GM10266 (cell line): ENCODE data around the gene CCDC149.

Experiments
- DNase-seq: peaks from one replicate; pipeline ENCODE4 v3.0.0; 2012; ENCODE audit errors: extremely low spot score
- TF ChIP-seq, protein P1 (sequence below): IDR thresholded peaks from 2 replicates; pipeline ENCODE4 v1.5.1; 2012; ENCODE audit warnings: mild to moderate bottlenecking, low read depth; ENCODE audit not compliant: control insufficient read depth, insufficient read depth; ENCODE audit errors: missing control alignments

The CCDC149 gene

DNA sequence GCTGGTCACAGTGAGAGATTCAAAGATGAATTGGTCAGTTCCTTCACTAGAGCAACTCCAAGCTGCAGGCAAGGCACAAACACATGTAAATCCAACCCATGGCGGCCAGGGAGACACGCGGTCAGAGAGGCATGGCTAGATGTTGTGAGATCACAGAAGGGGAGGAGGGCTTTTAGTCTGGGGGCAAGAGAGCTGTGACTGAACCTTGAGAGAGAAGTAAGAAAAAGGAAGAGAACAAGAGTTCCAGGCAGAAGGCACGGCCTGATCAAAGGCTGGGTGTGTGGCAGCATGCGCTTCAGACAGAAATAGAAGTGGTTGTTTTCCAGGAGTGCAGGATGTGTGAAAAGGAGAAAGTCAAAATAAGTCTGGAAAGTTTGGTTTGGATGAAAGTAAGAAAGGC lies 15.9 kb downstream of the CCDC149 start:
- no peak for DNase-seq
- TF ChIP-seq, protein P1, sequence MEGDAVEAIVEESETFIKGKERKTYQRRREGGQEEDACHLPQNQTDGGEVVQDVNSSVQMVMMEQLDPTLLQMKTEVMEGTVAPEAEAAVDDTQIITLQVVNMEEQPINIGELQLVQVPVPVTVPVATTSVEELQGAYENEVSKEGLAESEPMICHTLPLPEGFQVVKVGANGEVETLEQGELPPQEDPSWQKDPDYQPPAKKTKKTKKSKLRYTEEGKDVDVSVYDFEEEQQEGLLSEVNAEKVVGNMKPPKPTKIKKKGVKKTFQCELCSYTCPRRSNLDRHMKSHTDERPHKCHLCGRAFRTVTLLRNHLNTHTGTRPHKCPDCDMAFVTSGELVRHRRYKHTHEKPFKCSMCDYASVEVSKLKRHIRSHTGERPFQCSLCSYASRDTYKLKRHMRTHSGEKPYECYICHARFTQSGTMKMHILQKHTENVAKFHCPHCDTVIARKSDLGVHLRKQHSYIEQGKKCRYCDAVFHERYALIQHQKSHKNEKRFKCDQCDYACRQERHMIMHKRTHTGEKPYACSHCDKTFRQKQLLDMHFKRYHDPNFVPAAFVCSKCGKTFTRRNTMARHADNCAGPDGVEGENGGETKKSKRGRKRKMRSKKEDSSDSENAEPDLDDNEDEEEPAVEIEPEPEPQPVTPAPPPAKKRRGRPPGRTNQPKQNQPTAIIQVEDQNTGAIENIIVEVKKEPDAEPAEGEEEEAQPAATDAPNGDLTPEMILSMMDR, result no peak

DNA sequence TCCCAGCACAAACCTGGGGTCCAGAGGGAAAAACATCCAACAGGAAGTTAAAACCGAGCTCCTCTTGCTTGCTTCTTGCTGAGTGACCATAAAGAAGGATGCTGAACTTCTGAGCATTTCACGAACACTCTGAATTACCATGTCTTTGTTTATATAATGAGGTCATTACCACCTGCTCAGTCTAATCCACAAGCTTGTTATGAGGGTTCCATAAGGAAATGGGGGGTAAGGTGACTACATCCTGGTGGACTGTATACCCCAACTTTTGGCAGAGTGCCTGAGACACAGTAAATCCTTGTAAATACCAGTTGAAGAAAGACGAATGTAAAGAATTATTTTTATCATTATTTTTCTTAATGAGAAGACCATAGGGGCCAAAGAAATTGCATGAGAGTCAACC lies 16.8 kb downstream of the CCDC149 start:
- TF ChIP-seq, protein P1, result no peak
- DNase-seq, result no peak

DNA sequence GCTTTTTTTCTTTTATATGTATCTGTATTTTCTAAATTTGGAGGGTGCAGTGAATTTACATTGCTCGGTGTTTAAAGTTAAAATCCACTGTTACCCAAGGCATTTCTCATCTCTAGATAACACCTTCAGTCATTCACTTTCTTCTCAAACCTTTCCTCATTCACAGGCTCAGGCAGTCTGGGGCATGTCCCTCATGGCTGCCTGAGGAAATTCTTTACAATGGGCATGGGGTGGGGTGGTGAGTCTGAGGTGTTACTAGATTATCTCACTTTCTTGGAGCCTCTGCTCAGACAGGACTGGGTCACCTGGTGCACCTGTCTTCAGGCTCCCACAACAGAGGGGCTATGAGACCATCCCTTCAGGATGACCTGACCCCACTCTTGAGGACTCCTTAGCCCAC lies 17.4 kb downstream of the CCDC149 start:
- no peak for DNase-seq
- TF ChIP-seq, protein P1, result no peak

DNA sequence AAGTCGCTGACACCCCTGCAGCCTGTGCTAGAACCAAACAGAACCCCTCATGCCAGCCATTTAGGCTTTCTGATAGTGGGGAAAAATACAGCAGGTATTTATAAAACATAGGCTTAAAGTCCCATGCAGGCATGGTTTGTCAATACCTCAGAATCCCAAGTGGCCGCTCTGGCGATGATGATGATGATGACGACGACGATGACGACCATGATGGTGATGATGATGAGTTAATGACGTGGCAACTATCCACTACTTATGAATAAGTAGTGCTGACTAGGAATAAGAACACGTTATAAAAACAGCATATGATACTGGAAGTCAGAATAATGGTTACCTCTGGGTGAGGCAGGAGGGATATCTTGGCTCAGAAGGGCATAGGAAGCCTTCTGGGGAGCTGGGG lies 18.0 kb downstream of the CCDC149 start:
- TF ChIP-seq, protein P1, result no peak

DNA sequence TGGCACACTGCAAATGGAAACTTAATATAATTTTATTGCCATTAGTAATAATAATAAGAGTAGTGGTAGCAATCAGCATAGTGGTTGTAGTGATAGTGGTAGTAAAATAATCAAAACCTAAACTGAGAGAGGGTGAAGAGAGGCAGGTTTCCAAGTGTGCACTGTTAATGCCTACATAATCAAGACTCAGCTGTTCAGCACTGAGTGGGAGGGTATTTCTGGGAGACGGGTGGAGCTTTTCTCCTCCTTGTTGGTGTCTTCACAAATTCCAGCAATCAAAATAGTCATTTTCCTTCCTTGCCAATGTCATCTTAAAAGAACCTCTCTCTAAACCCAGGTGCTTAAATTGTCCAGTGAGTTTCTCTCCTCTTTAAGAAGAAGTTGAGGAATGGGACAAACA lies 18.6 kb downstream of the CCDC149 start:
- TF ChIP-seq, protein P1, result no peak
- no peak for DNase-seq

More for the DNA sequence above, 18.0 kb downstream of the CCDC149 start:
- DNase-seq, result no peak

DNA sequence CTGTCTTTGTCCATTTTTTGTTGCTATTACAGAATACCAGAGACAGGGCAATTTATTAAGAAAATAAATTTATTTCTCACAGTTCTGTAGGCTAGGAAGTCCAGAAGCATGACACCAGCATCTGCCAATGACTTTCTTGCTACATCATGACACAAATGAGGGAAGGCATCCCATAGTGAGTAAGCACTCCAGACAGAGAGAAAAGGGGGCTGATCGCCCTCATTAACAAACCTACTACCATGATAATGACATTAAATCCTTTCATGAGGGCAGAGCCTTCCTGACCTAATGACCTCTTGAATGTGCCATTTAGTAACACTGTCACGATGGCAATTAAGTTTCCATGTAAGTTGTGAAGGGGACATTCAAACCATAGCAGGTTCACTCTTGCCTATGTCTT lies 20.1 kb downstream of the CCDC149 start:
- no peak for DNase-seq
- TF ChIP-seq, protein P1, result no peak

DNA sequence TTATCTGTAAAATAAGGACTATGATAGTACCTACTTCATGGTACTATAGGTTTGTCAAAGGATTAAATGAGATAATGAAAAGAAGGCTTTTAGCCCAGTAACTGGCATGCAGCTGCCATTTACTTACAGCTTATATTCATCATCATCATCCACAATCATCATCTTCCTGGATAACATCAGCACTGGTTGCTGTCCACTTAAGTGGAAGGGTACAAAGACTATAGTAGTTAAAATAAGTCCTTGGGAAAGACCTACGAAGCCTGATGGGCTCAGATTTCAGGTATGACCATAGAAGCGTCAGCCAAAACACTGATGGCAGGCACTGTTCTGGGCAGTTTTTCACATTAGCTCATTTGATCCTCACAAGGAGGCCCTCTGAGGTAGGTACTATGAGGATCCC lies 20.6 kb downstream of the CCDC149 start:
- TF ChIP-seq, protein P1, result no peak
- no peak for DNase-seq
